ACC112 (cell line): ENCODE results near the gene HLA-DQA1.

Experiments
- H2AFZ ChIP-seq: fragments of 200-600 bp; sonication (generic); one replicate; pipeline ENCODE4 v1.6.0; 2017; ENCODE audit warnings: antibody characterized with exemption, low read length; ENCODE audit not compliant: unreplicated experiment
- H3K27ac ChIP-seq: fragments of 200-600 bp; sonication (generic); 2 replicates; pipeline ENCODE4 v1.5.1; 2014; ENCODE audit warnings: low read depth, mild to moderate bottlenecking, antibody characterized with exemption, low read length, moderate library complexity
- H3K27me3 ChIP-seq: fragments of 200-600 bp; sonication (generic); 2 replicates; pipeline ENCODE4 v1.6.1; 2014; ENCODE audit warnings: mild to moderate bottlenecking, antibody characterized with exemption, low read length, moderate library complexity, mixed read lengths; ENCODE audit not compliant: insufficient read depth
- H3K36me3 ChIP-seq: fragments of 200-600 bp; sonication (generic); 2 replicates; pipeline ENCODE4 v1.6.1; 2016; ENCODE audit warnings: mild to moderate bottlenecking, antibody characterized with exemption, low read length, moderate library complexity, mixed read lengths; ENCODE audit not compliant: insufficient read depth
- H3K4me1 ChIP-seq: fragments of 200-600 bp; sonication (generic); one replicate; pipeline ENCODE4 v1.6.1; 2016; ENCODE audit warnings: low read length, mixed read lengths; ENCODE audit not compliant: insufficient read depth, unreplicated experiment, control insufficient read depth
- H3K4me3 ChIP-seq: fragments of 200-600 bp; sonication (generic); 2 replicates; pipeline ENCODE4 v1.5.1; 2014; ENCODE audit warnings: mild to moderate bottlenecking, low read depth, low read length
- H3K79me2 ChIP-seq: fragments of 200-600 bp; sonication (generic); one replicate; pipeline ENCODE4 v1.6.0; 2016; ENCODE audit warnings: low read length; ENCODE audit not compliant: control insufficient read depth, unreplicated experiment, insufficient read depth

HLA-DQA1 gene

GRCh38 chr6:32659856-32660595 lies 22.8 kb downstream of the HLA-DQA1 start:
- Histone ChIP-seq H3K4me1 (no peaks in the 10 kb centered on the region), H3K27ac (no peak overlapping the region), H2AFZ (no peak overlapping the region), H3K4me3 (no peak overlapping the region), H3K79me2 (no peaks in the 10 kb centered on the region), H3K27me3 (peaks cover 5% of the 10 kb centered on the region; the same call in 1 of the 2 replicates), H3K36me3 (no peaks in the 10 kb centered on the region)

- H2AFZ ChIP-seq = no peak overlapping the region
- no peak overlapping the region for H3K4me3 ChIP-seq
- no peak overlapping the region for H3K27ac ChIP-seq
- no peaks in the 10 kb centered on the region for H3K4me1 ChIP-seq
- no peaks in the 10 kb centered on the region for H3K36me3 ChIP-seq
- H3K79me2 ChIP-seq = no peaks in the 10 kb centered on the region
- peaks cover 19% of the 10 kb centered on the region; the same call in 1 of the 2 replicates for H3K27me3 ChIP-seq
Measured at GRCh38 chr6:32662099-32662498, 24.9 kb downstream of the HLA-DQA1 start.

DNA sequence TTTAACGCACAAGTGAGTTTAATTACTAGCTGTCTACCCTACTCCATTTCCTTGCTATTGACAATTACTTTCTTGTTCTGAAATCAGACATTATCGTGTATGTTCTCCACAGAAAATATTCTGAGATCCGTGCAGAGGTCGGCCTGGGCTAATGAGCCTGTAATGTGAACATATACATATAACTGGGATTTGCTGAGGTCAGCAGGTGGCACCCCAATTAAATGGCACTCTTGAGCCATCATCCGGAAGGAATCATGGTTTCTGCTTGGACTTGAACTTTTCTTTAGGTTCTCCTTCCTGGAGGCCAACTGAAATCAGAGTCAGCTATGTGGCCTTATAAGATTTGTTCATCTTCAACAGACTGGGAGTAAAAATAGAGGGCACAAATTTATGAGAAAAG lies 25.6 kb downstream of the HLA-DQA1 start:
- Histone ChIP-seq H3K27ac (no peak overlapping the region), H3K79me2 (no peaks in the 10 kb centered on the region), H3K27me3 (peaks cover 23% of the 10 kb centered on the region; the same call in 1 of the 2 replicates), H3K4me3 (no peak overlapping the region), H2AFZ (no peak overlapping the region), H3K36me3 (no peaks in the 10 kb centered on the region), H3K4me1 (no peaks in the 10 kb centered on the region)

GRCh38 chr6:32664354-32664753 lies 27.1 kb downstream of the HLA-DQA1 start:
- Histone ChIP-seq H3K4me1 (no peaks in the 10 kb centered on the region), H3K27ac (no peak overlapping the region), H3K4me3 (no peak overlapping the region), H3K27me3 (peaks cover 31% of the 10 kb centered on the region; the same call in 1 of the 2 replicates), H2AFZ (no peak overlapping the region), H3K79me2 (no peaks in the 10 kb centered on the region), H3K36me3 (no peaks in the 10 kb centered on the region)

GRCh38 chr6:32664827-32665362 lies 27.7 kb downstream of the HLA-DQA1 start:
- Histone ChIP-seq H2AFZ (no peak overlapping the region), H3K27ac (no peak overlapping the region), H3K4me3 (no peak overlapping the region), H3K27me3 (peaks cover 33% of the 10 kb centered on the region; the same call in 1 of the 2 replicates), H3K36me3 (no peaks in the 10 kb centered on the region), H3K79me2 (no peaks in the 10 kb centered on the region), H3K4me1 (no peaks in the 10 kb centered on the region)

DNA sequence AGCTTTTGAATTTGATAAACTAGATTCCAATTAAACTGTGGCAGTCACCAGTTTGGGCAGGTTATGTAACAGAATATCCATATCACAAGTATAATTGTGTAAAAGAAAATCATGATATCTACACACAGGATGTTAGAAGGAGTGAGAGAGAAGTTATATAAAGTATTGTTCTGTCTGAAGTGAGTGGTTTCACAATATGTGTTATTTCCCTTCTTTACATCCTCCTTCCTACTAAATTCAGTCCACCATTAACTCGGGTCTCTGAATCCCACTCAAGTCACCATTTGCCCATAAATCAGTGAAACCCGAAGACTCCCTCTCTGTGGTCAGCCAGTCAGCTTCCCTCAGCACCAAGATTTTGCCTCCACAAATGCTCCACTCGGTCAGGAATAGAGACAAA lies 28.5 kb downstream of the HLA-DQA1 start:
- Histone ChIP-seq H3K27me3 (peaks cover 32% of the 10 kb centered on the region; the same call in 1 of the 2 replicates), H2AFZ (no peak overlapping the region), H3K27ac (no peak overlapping the region), H3K4me3 (no peak overlapping the region), H3K36me3 (no peaks in the 10 kb centered on the region), H3K79me2 (no peaks in the 10 kb centered on the region), H3K4me1 (no peaks in the 10 kb centered on the region)

GRCh38 chr6:32666420-32667300 lies 29.5 kb downstream of the HLA-DQA1 start, which contains the start of gene HLA-DQB1:
HLA-DQB1 (minus strand) TSS chr6:32666657; CDS start chr6:32666607, 50 bp downstream.
- no peak within 1 kb of the TSS for H3K4me3 ChIP-seq
- H3K36me3 ChIP-seq = no peaks in the 10 kb centered on the region
- H3K4me1 ChIP-seq = no peaks in the 10 kb centered on the region
- H3K27ac ChIP-seq = no peak within 1 kb of the TSS
- H3K79me2 ChIP-seq = no peaks in the 10 kb centered on the region
- no peak within 1 kb of the TSS for H2AFZ ChIP-seq
- peaks cover 32% of the 10 kb centered on the region; the same call in 1 of the 2 replicates for H3K27me3 ChIP-seq

GRCh38 chr6:32668226-32668747 lies 31.1 kb downstream of the HLA-DQA1 start:
- no peaks in the 10 kb centered on the region for H3K36me3 ChIP-seq
- H2AFZ ChIP-seq = no peak overlapping the region
- no peak overlapping the region for H3K4me3 ChIP-seq
- no peak overlapping the region for H3K27ac ChIP-seq
- H3K27me3 ChIP-seq = peaks cover 32% of the 10 kb centered on the region; the same call in 1 of the 2 replicates
- no peaks in the 10 kb centered on the region for H3K4me1 ChIP-seq
- H3K79me2 ChIP-seq = no peaks in the 10 kb centered on the region

- no peak overlapping the region for H3K27ac ChIP-seq
- no peaks in the 10 kb centered on the region for H3K4me1 ChIP-seq
- H3K4me3 ChIP-seq = no peak overlapping the region
- H3K36me3 ChIP-seq = no peaks in the 10 kb centered on the region
- no peak overlapping the region for H2AFZ ChIP-seq
- no peaks in the 10 kb centered on the region for H3K79me2 ChIP-seq
- H3K27me3 ChIP-seq = peaks cover 32% of the 10 kb centered on the region; the same call in 1 of the 2 replicates
Measured at GRCh38 chr6:32669240-32669639, 32.0 kb downstream of the HLA-DQA1 start.

DNA sequence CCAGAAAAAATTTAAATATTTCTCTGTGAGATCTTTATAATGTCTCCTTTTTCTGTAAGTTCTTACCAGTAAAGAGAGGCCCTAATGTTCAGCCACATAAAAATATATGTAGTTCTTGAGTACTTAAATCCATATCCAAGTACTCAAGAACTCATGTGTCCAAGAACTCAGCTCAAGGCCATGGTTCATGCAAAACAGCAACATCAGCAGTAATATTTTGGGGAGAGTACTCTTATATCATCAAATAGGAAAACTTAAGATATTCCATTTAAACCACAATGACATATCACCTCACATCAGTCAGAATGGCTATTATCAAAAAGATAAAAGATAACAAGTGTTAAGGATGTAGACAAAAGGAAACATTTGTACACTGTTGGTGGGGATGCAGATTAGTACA lies 32.7 kb downstream of the HLA-DQA1 start:
- no peak overlapping the region for H3K27ac ChIP-seq
- H2AFZ ChIP-seq = no peak overlapping the region
- H3K4me3 ChIP-seq = no peak overlapping the region
- H3K79me2 ChIP-seq = no peaks in the 10 kb centered on the region
- H3K27me3 ChIP-seq = peaks cover 32% of the 10 kb centered on the region; the same call in 1 of the 2 replicates
- no peaks in the 10 kb centered on the region for H3K36me3 ChIP-seq
- H3K4me1 ChIP-seq = no peaks in the 10 kb centered on the region
